ENCODE results near the gene CEMIP. TPM values are rescaled to one million over a fixed set of nuclear protein-coding genes. Genes with fewer than 3 reads are reported as not detected.

CEMIP gene
- total RNA-seq, 2 experiments from 2014 or later = not detected

- Histone ChIP-seq H3K27me3 (ENCODE audit: control insufficient read depth in 1 of 2, insufficient read depth in 2 of 2, low read length in 2 of 2) (no peaks in the 10 kb centered on the region), H3K4me3 (ENCODE audit: low read length) (no peak overlapping the region), H3K36me3 (ENCODE audit: insufficient read depth, low read length) (no peaks in the 10 kb centered on the region), H3K4me1 (ENCODE audit: insufficient read depth, low read length) (no peaks in the 10 kb centered on the region), H3K27ac (ENCODE audit: low read depth in 1 of 2, low read length in 2 of 2) (no peak overlapping the region), H3K9me3 (ENCODE audit: control insufficient read depth in 1 of 2, insufficient read depth in 1 of 2, low read length in 2 of 2) (no peaks in the 10 kb centered on the region)
- intact Hi-C loops (cut with DNase I, micrococcal nuclease) = no loop called here
- Mint-ChIP-seq H3K36me3 (ENCODE audit: low read depth) (no peaks in the 10 kb centered on the region), H3K4me3 (no peak overlapping the region), H3K27me3 (no peaks in the 10 kb centered on the region), H3K27ac (no peak overlapping the region), H3K9me3 (no peaks in the 10 kb centered on the region), H3K4me1 (ENCODE audit: low read depth) (no peaks in the 10 kb centered on the region)
- TF ChIP-seq CTCF (IDR thresholded peaks at IDR 0.05) = no peak
- ChIA-PET POLR2A (no interaction called here), CTCF (no interaction called here)
- DNase-seq (no peak), ATAC-seq (ENCODE audit: poor library complexity) (no peak)
Observed at GRCh38 chr15:80831606-80832224, 52.5 kb downstream of the CEMIP start.

- no peak for ATAC-seq (ENCODE audit: poor library complexity)
- no peaks in the 10 kb centered on the region for H3K9me3 Mint-ChIP-seq
- no peak overlapping the region for H3K27ac Mint-ChIP-seq
- DNase-seq = no peak
- intact Hi-C loops (cut with DNase I, micrococcal nuclease) = no loop called here
- Histone ChIP-seq H3K27ac (ENCODE audit: low read depth in 1 of 2, low read length in 2 of 2) (no peak overlapping the region), H3K4me1 (ENCODE audit: insufficient read depth, low read length) (no peaks in the 10 kb centered on the region), H3K36me3 (ENCODE audit: insufficient read depth, low read length) (no peaks in the 10 kb centered on the region), H3K4me3 (ENCODE audit: low read length) (no peak overlapping the region), H3K27me3 (ENCODE audit: control insufficient read depth in 1 of 2, insufficient read depth in 2 of 2, low read length in 2 of 2) (peaks cover 0 to 6% of the 10 kb centered on the region in 2 experiments), H3K9me3 (ENCODE audit: control insufficient read depth in 1 of 2, insufficient read depth in 1 of 2, low read length in 2 of 2) (no peaks in the 10 kb centered on the region)
- CTCF ChIA-PET = no interaction called here
- H3K4me1 Mint-ChIP-seq (ENCODE audit: low read depth) = no peaks in the 10 kb centered on the region
- H3K36me3 Mint-ChIP-seq (ENCODE audit: low read depth) = no peaks in the 10 kb centered on the region
- no peak overlapping the region for H3K4me3 Mint-ChIP-seq
- POLR2A ChIA-PET = no interaction called here
- no peak for TF ChIP-seq CTCF (IDR thresholded peaks at IDR 0.05)
- H3K27me3 Mint-ChIP-seq = no peaks in the 10 kb centered on the region
Observed at GRCh38 chr15:80832686-80833085, 53.5 kb downstream of the CEMIP start.

GRCh38 chr15:80834402-80834801, 55.2 kb downstream of the CEMIP start:
- no peak for DNase-seq
- Mint-ChIP-seq H3K4me3 (no peak overlapping the region), H3K4me1 (ENCODE audit: low read depth) (no peaks in the 10 kb centered on the region), H3K27me3 (peaks cover 9% of the 10 kb centered on the region), H3K9me3 (no peaks in the 10 kb centered on the region), H3K36me3 (ENCODE audit: low read depth) (no peaks in the 10 kb centered on the region), H3K27ac (no peak overlapping the region)
- H3K36me3 ChIP-seq (ENCODE audit: insufficient read depth, low read length) = no peaks in the 10 kb centered on the region
- intact Hi-C loops (cut with DNase I, micrococcal nuclease) = no loop called here
- no peak for ATAC-seq (ENCODE audit: poor library complexity)
- CTCF ChIA-PET = no interaction called here
- TF ChIP-seq CTCF (IDR thresholded peaks at IDR 0.05) = no peak
- H3K27me3 ChIP-seq (ENCODE audit: control insufficient read depth in 1 of 2, insufficient read depth in 2 of 2, low read length in 2 of 2) = peaks cover 0 to 8% of the 10 kb centered on the region in 2 experiments
- H3K4me1 ChIP-seq (ENCODE audit: insufficient read depth, low read length) = no peaks in the 10 kb centered on the region
- POLR2A ChIA-PET = no interaction called here
- H3K27ac ChIP-seq (ENCODE audit: low read depth in 1 of 2, low read length in 2 of 2) = no peak overlapping the region
- H3K9me3 ChIP-seq (ENCODE audit: control insufficient read depth in 1 of 2, insufficient read depth in 1 of 2, low read length in 2 of 2) = no peaks in the 10 kb centered on the region
- H3K4me3 ChIP-seq (ENCODE audit: low read length) = no peak overlapping the region
